GM18858 (cell line): ENCODE measurements around the gene EPHB1.
"Not testable (repeated sequence)": the region's sequence is repeated elsewhere in the genome, so short reads cannot be mapped to it uniquely, and the experiment has no call there.

Experiments used
- ATAC-seq: cut with Tn5 transposase; IDR thresholded peaks from one replicate; pipeline ENCODE4 v1.9.1; 2021; ENCODE audit not compliant: unreplicated experiment

The EPHB1 gene

DNA sequence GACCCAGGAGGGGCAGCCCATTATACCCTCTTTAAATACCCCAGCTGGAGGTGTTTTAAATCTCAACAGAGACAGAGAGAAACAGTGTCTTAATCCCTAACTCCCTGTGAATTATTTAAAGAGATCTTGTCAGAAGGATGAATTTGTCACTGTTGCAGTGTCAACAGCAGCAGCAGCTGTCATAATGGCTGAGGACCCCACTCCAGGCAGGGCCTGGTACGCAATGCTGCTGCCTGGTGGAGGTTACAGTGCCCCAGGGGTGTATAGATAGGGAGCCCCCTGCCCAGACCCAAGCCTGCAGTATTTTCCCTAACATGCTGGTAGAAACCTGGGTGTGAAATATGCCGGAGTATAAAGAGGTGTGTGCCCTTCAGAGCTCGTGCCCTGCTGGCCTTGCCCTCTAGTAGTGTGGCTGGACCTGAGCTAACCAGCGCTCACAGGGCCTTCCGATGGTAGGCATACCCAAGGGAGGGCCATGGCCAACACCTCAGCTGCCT lies 143.0 kb downstream of the EPHB1 start:
- ATAC-seq = no peak

GRCh38 chr3:134939978-134940377 lies 144.9 kb downstream of the EPHB1 start:
- ATAC-seq = no peak

GRCh38 chr3:134941820-134942219 lies 146.8 kb downstream of the EPHB1 start:
- no peak for ATAC-seq

DNA sequence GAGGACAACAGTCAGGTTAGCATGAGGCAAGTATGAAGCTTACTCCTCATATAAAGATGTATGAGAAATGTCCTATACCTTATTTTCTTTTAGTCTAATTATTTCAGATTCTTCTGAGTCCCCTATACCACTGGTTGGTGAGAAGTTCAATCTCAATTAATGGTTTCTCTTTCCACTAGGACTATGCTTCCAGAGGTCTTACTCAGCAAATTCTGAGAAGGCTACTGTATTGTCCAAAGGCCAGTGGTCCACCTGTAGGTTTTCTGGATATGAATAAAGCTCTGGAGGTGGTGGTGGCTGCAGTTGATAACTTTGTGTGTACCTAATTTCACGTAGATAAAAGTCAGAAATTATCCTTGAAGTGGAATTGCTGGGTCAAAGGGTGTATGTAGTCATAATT lies 149.4 kb downstream of the EPHB1 start:
- ATAC-seq = no peak

DNA sequence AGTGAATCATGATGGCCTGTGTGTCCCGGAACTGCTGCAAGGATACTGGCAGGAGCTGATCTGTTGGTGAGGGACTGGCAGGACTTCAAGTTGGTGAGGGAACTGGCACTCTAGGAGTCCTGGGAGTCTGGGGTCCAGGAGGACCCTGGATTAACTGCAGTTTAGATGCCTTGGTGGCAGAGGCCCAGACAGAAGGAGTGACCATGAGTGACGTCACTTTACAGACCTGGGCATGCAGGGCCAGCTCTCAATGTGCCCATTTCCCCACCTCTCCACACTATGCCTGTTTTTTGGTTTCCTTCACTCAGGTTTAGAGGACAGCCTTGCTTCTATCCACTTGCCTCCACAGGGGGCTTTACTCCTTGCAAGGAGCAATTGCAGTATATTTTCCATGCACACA lies 154.1 kb downstream of the EPHB1 start:
- no peak for ATAC-seq

DNA sequence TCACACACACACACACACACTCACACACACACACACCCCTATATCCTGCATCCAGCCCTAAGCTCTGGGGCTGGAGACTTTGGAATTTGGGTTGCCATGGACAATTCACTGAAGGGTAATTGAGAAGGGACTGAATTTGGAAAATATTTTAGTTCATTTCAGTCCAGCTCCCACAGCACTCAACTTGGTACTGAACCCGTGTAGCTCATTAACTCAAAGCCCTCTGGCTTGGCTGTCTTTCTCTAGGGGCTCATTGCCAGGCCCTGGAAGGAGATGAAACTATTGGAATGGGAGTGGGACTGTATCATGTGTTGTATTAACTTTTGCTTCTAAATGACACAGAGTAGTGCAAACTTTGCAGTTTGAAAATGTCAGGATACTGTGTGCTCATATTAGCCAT lies 157.3 kb downstream of the EPHB1 start:
- no peak for ATAC-seq

DNA sequence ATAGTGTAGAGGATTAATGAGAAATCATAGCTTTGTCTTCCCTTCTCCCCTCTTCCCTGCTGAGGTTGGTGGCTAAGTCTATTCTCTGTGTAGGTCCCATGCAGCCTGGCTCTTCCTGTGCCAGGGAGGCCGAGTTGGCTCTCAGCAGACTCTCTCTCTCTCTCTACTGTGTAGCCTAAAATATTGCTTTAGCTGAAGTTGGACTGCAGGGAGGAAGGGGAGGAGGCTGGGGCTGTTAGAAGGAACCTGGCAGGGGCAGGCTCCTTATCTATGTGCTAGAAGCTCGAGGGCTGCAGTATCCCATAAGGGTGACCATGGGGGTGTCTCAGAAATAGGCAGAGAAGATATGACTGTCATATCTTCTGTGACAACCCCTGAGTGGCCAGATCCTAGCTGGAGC lies 160.8 kb downstream of the EPHB1 start:
- ATAC-seq = no peak

- peak; percentile 70 for ATAC-seq
Measured at GRCh38 chr3:134956395-134956794, 161.3 kb downstream of the EPHB1 start.

DNA sequence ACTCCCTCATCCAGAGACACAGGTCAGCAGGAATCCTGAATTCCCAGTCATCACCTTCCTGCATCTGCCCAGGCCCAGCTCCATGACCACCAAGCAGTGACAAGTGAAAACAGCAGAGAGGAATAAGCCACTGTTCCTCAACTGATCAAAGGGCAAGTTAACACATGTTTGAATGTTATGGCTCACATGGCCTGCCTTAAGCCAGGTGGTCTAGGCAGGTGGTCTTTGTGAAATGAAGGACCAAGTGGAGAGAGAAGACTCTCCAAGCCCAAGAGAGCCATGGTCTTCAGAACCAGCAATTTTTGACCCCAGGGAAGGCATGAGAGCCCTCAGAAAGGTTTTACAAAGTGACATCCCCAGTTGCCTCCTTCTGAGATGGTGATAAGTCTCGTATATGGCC lies 161.8 kb downstream of the EPHB1 start:
- peak; percentile 10 for ATAC-seq

DNA sequence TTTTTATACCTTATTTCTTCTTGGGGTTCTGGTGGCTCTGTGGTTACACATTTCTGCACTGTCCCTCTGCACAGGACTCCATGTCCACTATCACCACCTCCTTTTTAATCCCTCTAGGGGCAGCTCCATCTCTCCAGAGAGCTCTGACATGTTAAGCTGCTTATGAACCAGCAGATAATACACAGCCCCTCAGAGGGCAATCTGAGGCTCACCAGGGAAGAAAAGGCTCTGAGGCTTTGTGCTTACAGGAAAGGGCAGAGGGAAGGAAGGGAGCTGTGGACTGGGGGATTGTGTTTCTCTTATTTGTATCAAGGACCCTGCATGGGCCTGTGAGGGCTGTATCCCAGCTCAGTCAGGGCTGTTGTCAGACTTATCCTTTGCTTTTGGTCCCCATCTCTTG lies 164.5 kb downstream of the EPHB1 start:
- no peak for ATAC-seq

DNA sequence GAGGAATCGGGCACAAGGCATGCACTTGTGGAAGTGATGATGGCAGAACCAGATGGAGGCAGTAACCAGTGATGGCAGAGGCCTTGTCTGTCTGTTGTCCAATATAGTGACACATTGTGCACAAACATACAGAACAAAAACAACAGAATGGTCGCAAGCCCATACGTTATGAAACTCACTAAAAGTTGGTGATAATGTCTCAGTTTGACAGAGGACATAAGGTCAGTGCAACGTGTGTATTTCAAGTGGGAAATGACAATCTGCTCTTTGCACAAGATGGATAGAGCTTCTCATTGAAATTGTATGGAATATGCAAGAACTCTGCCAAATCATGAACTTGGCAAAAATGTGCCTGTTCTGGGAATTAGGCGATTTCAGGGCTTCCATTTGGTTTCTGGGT lies 169.2 kb downstream of the EPHB1 start:
- ATAC-seq = no peak

DNA sequence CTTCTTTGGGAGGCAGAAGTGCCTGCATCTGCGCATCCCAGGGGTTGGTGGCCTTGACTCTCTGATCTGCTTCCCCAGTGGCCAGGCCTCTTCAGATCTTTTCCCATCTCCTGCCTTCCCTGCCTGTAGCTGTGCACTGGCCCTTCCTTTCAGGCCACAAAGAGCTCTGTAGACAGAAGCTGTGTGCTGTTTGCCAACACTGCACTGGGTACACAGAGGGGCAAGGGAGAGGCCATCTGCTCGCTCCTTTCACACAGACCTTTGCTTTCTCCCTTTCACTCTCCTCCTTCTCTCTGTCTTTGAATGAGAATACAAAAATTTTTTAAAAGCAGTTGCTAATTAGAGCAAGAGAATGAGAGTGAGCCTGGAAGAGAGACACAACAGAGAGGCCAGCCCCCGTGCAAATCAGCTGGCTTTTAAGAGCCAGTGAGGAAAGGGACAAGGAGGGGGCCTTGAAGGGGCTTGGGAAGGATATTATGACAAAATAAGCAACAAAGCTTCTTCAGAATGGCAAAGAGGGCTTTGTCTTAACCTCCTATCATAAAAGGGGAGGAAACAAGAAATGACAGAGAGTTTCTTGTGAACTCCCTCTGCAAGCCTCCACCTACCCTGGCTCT lies 170.9 kb downstream of the EPHB1 start:
- ATAC-seq = no peak

DNA sequence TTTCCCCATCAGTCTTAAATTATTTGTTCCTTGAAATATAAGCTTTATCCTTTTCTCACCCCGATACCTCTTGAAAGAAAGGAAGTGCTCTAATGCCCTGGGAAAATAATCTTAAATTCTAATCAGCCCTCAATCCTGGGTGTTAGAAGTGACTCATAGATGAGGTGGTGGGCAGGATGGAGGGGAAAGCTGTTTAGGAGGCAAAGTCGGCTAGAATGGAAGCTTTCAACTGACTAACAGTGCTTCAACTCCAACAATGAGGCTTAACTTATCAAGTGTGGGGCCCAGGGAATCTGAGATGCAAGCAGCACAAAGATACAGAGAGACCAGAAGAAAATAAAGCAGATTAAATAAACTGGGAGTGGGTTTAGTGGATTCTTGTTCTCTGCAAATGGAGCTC lies 175.8 kb downstream of the EPHB1 start:
- no peak for ATAC-seq

- ATAC-seq = no peak
Measured at GRCh38 chr3:134971306-134971705, 176.2 kb downstream of the EPHB1 start.

DNA sequence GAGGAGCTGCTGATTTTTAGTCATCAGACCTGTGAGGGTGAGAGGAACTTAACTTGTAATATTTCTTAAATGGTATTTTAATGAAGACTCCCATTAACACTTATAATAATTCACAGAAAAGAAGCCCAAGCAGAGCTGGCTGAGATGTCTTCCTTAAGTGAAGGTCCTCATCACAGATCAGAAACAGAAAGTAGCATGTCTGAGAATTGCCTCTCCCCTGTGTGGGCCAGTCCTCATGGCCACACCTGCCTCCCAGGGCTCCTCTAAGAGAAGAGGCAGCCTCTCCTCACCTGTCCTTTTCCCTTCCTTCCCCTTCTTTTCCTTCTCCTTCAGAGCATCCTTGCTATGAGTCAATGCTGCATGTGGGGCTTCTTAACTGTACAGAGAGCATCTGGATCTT lies 176.8 kb downstream of the EPHB1 start:
- not testable (repeated sequence) for ATAC-seq

DNA sequence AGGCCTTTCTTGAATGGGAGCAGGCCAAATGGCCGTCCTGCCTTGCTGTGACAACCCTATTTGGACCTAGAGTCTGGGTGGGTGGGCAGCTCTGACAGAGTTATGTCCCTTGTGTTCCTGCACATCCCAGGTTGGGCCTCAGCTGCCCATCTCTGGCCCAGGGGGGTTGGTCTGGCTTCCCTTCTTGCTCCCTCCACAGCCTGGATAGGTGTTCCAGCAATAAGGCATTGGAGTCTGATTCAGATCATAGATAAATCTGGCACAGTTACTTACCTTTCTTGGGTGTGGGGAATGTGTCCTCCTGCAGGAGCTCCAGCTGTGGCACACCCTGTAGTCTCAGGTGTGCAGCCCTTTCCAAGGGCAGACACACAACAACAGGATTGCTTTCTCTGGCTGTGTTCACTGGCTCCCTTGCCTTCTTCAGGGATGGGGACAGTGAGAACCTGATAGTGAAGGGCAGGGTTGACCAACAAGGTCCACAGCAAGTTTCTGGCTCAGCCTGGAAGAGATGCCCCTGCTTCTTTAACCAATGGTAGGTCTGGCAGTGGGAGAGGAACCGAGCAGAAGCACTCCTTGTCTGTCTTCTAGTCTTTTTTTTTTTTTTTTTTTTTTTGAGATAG lies 177.9 kb downstream of the EPHB1 start:
- no peak for ATAC-seq

DNA sequence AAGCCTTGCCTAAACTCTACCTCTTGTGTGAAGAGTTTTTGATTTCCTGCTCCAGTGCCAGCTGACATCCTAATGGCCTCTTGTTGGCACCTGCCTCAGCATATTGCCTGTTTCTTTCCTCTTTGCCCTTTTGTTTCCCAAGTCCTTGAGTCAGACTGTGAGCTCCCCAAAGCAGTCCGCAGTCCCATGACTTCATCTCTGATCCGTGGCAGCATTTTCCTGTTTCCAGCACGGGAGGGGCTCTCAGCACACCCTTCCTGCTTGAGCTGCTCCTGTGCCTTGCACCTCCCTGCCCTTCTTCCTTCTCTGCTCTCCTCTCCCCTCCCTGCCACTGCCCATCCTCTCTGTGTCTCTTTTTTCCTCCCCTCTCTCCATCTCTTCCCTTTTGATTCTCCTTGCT lies 179.6 kb downstream of the EPHB1 start:
- ATAC-seq = no peak

DNA sequence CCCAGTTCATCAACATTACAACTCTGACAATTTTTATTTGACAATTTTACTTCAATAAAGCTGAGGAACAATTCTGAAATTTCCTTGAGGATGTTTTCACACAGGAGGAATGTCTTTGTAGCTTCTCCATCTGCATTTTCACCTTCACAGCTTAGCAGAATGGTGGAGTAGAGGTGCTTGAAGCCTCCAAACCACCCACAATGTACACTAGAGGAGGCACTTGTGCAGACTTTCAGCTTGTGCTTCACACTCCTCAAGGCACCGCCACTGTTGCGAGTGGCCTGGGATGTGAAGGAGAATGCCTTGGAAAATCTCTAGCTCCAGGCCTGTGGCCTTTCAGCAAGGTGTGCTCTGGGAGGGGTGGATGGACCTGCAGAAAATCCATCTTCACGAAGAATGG lies 181.9 kb downstream of the EPHB1 start:
- no peak for ATAC-seq

GRCh38 chr3:134978658-134979057 lies 183.6 kb downstream of the EPHB1 start:
- no peak for ATAC-seq

- ATAC-seq = no peak
Measured at GRCh38 chr3:134985864-134986715, 191.0 kb downstream of the EPHB1 start.

GRCh38 chr3:134988666-134989065 lies 193.6 kb downstream of the EPHB1 start:
- no peak for ATAC-seq

DNA sequence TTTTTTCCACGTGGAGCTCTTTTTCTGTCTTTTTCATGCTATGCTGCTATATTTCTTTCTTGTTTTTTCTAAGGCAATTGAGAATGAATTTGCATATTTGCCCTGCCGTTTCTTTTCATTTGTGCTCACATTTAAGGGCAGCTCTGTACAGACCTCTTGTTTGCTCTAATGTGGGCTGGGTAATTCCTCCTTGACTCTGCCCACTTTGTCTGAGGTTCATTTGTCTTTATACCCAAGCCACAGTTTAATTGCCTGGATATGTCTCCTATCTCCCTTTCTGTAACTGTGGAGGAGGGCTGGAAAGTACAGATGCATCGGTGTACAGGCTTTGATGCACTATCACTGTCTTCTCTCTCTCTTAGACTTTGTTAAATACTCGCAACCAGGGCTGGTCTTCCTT lies 195.9 kb downstream of the EPHB1 start:
- no peak for ATAC-seq
